Prostate gland (tissue), 2 donors: ENCODE results near the gene PDE8B. TPM values are rescaled to one million over a fixed set of nuclear protein-coding genes. Genes with fewer than 3 reads are reported as not detected.

ENCODE experiments used
- DNase-seq: peaks from one replicate; pipeline ENCODE4 v3.0.0-alpha.2; 2019; ENCODE audit warnings: low spot score
- H3K27ac ChIP-seq, 2 donors: fragments of 200-600 bp; sonication (generic); 2 replicates each; pipeline ENCODE4 v1.5.1; 2017 to 2019
- H3K27me3 ChIP-seq: fragments of 200-600 bp; sonication (generic); replicated peaks from 2 replicates; pipeline ENCODE4 v1.5.1; 2019; ENCODE audit not compliant: insufficient read depth
- H3K36me3 ChIP-seq, 2 donors: fragments of 200-600 bp; sonication (generic); 1 replicate in 1 of 2; 2 replicates in 1 of 2; pipeline versions ENCODE4 v1.5.1 to v1.8.1; 2017 to 2019
- H3K4me1 ChIP-seq: fragments of 200-600 bp; sonication (generic); replicated peaks from 2 replicates; pipeline ENCODE4 v1.5.1; 2019
- H3K4me3 ChIP-seq, 2 donors: fragments of 200-600 bp; sonication (generic); 2 replicates each; pipeline ENCODE4 v1.5.1; 2017 to 2019
- H3K9me3 ChIP-seq: fragments of 200-600 bp; sonication (generic); 2 replicates; pipeline ENCODE4 v1.5.1; 2017
- POLR2A ChIP-seq: fragments of 450-650 bp; IDR thresholded peaks from one replicate; pipeline ENCODE4 v1.6.1; 2016; ENCODE audit warnings: antibody characterized with exemption, mild to moderate bottlenecking
- POLR2AphosphoS5 ChIP-seq: sonication (generic); formaldehyde crosslinking; IDR thresholded peaks from one replicate; pipeline ENCODE4 v1.6.1; 2017; ENCODE audit warnings: antibody characterized with exemption
- WGBS: methylation state at CpG from one replicate; pipeline ENCODE4 v1.1.5; 2018; 5-methylcytosine and 5-hydroxymethylcytosine counted together
- intact Hi-C: fragments of 100-400 bp; cut with DNase I; formaldehyde crosslinking; loops from one replicate; pipeline ENCODE4 v1.14.2; 2022
- total RNA-seq, 2 donors: library from RNA; depleted of rRNA; stranded (reverse); fragments of >200 nt; gene quantifications; one replicate each; pipeline ENCODE4 v1.1.0, GENCODE V29; 2016
- TF ChIP-seq, protein P1 (sequence below), 4 experiments: fragments of 200-600 bp in 2 of 4; fragments of 450-650 bp in 2 of 4; sonication (generic) in 2 of 4; IDR thresholded peaks; 1 replicate in 3 of 4; 2 replicates in 1 of 4; pipeline ENCODE4 v1.5.1; 2016 to 2019; ENCODE audit warnings: antibody characterized with exemption in 4 of 4, mild to moderate bottlenecking in 2 of 4, moderate library complexity in 2 of 4

PDE8B gene
- total RNA-seq, 2 donors from 2014 or later: 25.6 to 66.0 TPM

DNA sequence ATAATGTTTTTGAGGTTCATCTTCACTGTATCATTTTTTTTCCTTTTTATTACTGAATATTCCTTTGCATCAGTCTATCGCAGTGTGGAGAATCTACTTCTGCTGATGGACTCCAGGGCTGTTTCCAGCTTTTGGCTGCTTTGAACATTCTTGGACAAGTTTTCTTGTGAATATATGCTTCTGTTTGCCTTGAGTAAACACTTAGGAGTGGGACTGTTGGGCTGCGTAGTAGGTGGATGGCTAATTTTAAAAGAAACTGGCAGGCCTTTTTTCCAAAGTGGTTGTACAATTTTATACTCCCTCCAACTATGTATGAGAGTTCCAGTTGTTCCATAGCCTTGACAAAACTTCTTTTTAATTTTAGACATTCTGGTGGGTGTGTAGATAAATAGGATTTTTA, 179.3 kb downstream of the PDE8B start:
- TF ChIP-seq, protein P1, sequence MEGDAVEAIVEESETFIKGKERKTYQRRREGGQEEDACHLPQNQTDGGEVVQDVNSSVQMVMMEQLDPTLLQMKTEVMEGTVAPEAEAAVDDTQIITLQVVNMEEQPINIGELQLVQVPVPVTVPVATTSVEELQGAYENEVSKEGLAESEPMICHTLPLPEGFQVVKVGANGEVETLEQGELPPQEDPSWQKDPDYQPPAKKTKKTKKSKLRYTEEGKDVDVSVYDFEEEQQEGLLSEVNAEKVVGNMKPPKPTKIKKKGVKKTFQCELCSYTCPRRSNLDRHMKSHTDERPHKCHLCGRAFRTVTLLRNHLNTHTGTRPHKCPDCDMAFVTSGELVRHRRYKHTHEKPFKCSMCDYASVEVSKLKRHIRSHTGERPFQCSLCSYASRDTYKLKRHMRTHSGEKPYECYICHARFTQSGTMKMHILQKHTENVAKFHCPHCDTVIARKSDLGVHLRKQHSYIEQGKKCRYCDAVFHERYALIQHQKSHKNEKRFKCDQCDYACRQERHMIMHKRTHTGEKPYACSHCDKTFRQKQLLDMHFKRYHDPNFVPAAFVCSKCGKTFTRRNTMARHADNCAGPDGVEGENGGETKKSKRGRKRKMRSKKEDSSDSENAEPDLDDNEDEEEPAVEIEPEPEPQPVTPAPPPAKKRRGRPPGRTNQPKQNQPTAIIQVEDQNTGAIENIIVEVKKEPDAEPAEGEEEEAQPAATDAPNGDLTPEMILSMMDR (IDR thresholded peaks at IDR 0.05): no peak
- TF ChIP-seq POLR2AphosphoS5 (no peak), POLR2A (no peak)
- no peaks in the 10 kb centered on the region for H3K4me1 ChIP-seq
- no peak overlapping the region for H3K27ac ChIP-seq
- no peaks in the 10 kb centered on the region for H3K27me3 ChIP-seq
- no peak overlapping the region for H3K4me3 ChIP-seq
- no peaks in the 10 kb centered on the region for H3K36me3 ChIP-seq
- 61% methylated on average over 2 of the region's 2 CpGs for WGBS
- intact Hi-C loops: no loop called here
- DNase-seq: no peak
- no peaks in the 10 kb centered on the region for H3K9me3 ChIP-seq

GRCh38 chr5:77390221-77390620, 179.7 kb downstream of the PDE8B start:
- Histone ChIP-seq H3K9me3 (no peaks in the 10 kb centered on the region), H3K27ac (no peak overlapping the region), H3K27me3 (no peaks in the 10 kb centered on the region), H3K4me3 (no peak overlapping the region), H3K4me1 (no peaks in the 10 kb centered on the region), H3K36me3 (no peaks in the 10 kb centered on the region)
- no peak for DNase-seq
- 80% methylated on average over 3 of the region's 3 CpGs for WGBS
- TF ChIP-seq POLR2AphosphoS5 (no peak), POLR2A (no peak)
- TF ChIP-seq, protein P1 (IDR thresholded peaks at IDR 0.05): no peak
- intact Hi-C loops: no loop called here

DNA sequence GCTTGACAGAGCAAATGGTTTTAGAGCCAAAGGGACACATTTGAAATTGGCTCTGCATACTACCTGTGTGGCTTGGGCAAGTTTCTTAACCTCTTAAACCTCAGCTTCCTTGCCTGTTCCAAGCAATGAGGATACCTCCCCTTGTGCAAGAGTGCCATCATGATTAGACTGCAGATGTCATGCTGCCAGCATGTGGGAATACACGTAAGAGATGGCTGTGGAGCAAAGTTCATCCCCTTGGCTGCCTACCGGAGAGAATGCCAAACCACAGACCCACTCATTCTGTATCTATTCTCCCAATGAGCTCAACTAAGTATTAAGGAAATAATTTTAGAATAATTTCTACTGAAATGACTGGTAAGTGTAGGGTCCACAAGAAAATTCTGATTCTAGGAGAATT, 180.3 kb downstream of the PDE8B start:
- no peak overlapping the region for H3K27ac ChIP-seq
- intact Hi-C loops: no loop called here
- H3K36me3 ChIP-seq: no peaks in the 10 kb centered on the region
- H3K27me3 ChIP-seq: no peaks in the 10 kb centered on the region
- H3K4me3 ChIP-seq: no peak overlapping the region
- TF ChIP-seq POLR2A: no peak
- no peak for TF ChIP-seq POLR2AphosphoS5
- TF ChIP-seq, protein P1 (IDR thresholded peaks at IDR 0.05): no peak
- H3K9me3 ChIP-seq: no peaks in the 10 kb centered on the region
- no peaks in the 10 kb centered on the region for H3K4me1 ChIP-seq
- 80% methylated on average over 2 of the region's 2 CpGs for WGBS
- DNase-seq: no peak

DNA sequence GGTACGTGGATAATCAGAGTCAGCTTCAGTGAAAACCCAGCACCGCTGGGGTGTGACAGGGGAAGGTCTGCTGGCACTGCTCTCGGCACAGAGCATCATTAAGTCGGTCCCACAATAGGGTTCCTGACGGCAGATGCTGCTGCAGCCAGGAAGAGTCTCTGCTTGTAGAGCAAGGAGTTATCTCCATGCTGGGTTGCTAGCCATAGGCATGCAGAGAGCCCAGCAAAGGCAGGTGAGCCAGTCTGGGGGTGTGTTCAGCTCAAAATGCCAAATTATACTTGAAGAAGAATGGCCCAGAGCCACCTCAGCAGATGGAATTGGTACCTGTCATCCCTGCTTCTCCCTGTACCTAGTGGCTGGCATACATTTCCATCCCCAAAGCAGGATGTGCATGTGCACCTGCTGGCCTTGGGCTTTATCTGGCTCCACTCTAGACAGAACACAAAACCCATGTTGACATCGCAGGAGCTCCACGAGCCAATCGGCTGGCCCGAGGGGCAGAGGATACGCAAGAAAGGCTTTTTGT, 180.8 kb downstream of the PDE8B start:
- WGBS: 93% methylated on average over 10 of the region's 10 CpGs
- TF ChIP-seq, protein P1 (IDR thresholded peaks at IDR 0.05): no peak
- no peak for TF ChIP-seq POLR2AphosphoS5
- TF ChIP-seq POLR2A: no peak
- no peak overlapping the region for H3K4me3 ChIP-seq
- H3K4me1 ChIP-seq: no peaks in the 10 kb centered on the region
- H3K36me3 ChIP-seq: no peaks in the 10 kb centered on the region
- H3K27ac ChIP-seq: no peak overlapping the region
- DNase-seq: no peak
- no peaks in the 10 kb centered on the region for H3K9me3 ChIP-seq
- intact Hi-C loops: no loop called here
- no peaks in the 10 kb centered on the region for H3K27me3 ChIP-seq

DNA sequence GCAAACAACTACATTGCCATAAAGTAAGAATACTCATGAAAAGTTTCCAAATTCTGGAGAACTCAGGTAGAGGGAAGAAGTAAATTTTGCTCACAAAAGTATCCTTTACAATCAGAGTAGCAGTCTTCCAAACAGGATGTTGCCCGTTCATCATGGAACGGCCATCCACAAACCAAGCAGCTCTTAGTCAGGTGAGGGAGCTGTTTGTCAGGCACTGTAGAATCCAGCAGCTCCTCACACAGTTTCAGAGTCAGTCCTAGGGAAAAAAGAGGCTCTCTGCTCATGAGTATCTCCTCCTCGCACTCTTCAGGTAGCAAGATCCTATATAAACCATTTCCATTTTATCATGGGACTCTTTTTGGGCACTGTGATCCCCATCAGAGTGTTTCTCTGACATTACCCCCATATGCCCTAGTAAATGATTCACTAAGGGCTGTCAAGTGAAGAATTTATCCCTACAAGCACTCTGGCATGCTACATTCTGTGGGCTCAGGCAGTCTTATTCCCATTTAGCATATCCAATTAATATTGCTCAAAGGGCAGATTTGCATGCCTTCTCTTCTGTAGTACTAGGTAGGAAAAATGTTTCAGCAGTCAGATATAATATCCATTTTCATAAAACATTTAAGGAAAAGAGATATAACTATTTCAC, 183.7 kb downstream of the PDE8B start:
- H3K27me3 ChIP-seq: no peaks in the 10 kb centered on the region
- H3K36me3 ChIP-seq: no peaks in the 10 kb centered on the region
- DNase-seq: no peak
- intact Hi-C loops: no loop called here
- TF ChIP-seq POLR2A: no peak
- H3K4me3 ChIP-seq: no peak overlapping the region
- 65% methylated on average over 3 of the region's 3 CpGs for WGBS
- H3K9me3 ChIP-seq: no peaks in the 10 kb centered on the region
- H3K4me1 ChIP-seq: no peaks in the 10 kb centered on the region
- no peak overlapping the region for H3K27ac ChIP-seq
